Measurements from ENCODE around the gene SPSB3. TPM values are rescaled to one million over a fixed set of nuclear protein-coding genes. Genes with fewer than 3 reads are reported as not detected.

Gene SPSB3
- total RNA-seq, 1 donor from 2014 or later: 50.0 TPM

GRCh38 chr16:1763521-1764511, 18.6 kb downstream of the SPSB3 start:
- Mint-ChIP-seq H3K4me3 (no peak overlapping the region), H3K9me3 (no peaks in the 10 kb centered on the region), H3K27ac (no peak overlapping the region), H3K27me3 (ENCODE audit: low read depth) (no peaks in the 10 kb centered on the region), H3K4me1 (no peaks in the 10 kb centered on the region), H3K36me3 (peaks cover 10% of the 10 kb centered on the region)
- DNase-seq (ENCODE audit: low spot score in 2 of 2, unreplicated experiment in 2 of 2): peak in 1 of 2 experiments; percentile 65
- TF ChIP-seq, protein P1, sequence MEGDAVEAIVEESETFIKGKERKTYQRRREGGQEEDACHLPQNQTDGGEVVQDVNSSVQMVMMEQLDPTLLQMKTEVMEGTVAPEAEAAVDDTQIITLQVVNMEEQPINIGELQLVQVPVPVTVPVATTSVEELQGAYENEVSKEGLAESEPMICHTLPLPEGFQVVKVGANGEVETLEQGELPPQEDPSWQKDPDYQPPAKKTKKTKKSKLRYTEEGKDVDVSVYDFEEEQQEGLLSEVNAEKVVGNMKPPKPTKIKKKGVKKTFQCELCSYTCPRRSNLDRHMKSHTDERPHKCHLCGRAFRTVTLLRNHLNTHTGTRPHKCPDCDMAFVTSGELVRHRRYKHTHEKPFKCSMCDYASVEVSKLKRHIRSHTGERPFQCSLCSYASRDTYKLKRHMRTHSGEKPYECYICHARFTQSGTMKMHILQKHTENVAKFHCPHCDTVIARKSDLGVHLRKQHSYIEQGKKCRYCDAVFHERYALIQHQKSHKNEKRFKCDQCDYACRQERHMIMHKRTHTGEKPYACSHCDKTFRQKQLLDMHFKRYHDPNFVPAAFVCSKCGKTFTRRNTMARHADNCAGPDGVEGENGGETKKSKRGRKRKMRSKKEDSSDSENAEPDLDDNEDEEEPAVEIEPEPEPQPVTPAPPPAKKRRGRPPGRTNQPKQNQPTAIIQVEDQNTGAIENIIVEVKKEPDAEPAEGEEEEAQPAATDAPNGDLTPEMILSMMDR (IDR thresholded peaks at IDR 0.05; ENCODE audit: unreplicated experiment): peak; percentile 59

DNA sequence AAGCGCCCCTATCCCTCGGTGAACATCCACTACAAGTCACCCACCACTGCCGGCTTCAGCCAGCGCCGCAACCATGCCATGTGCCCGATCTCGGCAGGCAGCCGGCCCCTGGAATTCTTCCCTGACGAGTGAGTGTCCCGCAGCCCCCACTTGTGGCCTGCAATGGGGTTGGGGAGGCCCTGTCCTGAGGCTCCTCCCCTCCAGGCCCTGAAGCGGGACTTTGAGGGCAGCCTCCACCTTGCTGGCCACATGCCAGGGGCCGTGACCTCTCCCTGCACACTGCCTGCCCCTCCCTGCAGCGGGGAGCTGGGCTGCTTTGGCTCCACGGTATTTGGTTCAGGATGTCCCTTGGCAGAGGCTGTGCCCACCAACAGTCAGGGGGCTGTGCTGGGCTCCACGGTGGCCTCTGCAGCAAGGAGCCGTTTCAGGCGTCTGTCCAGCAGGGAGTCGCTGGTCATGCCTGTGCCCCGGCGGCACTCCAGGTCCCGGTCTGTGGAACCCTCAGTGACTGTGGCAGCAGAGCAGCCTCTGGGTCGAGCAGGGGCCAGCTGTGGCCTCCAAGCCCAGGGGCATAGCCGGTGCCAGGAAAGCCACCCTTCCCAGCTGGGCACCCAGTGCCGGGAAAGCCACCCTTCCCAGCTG, 19.4 kb downstream of the SPSB3 start:
- H3K27ac Mint-ChIP-seq: no peak overlapping the region
- TF ChIP-seq, protein P1 (IDR thresholded peaks at IDR 0.05; ENCODE audit: unreplicated experiment): no peak
- no peaks in the 10 kb centered on the region for H3K9me3 Mint-ChIP-seq
- peaks cover 9% of the 10 kb centered on the region for H3K36me3 Mint-ChIP-seq
- no peaks in the 10 kb centered on the region for H3K4me1 Mint-ChIP-seq
- DNase-seq (ENCODE audit: low spot score in 2 of 2, unreplicated experiment in 2 of 2): no peak
- H3K4me3 Mint-ChIP-seq: no peak overlapping the region
- H3K27me3 Mint-ChIP-seq (ENCODE audit: low read depth): no peaks in the 10 kb centered on the region

DNA sequence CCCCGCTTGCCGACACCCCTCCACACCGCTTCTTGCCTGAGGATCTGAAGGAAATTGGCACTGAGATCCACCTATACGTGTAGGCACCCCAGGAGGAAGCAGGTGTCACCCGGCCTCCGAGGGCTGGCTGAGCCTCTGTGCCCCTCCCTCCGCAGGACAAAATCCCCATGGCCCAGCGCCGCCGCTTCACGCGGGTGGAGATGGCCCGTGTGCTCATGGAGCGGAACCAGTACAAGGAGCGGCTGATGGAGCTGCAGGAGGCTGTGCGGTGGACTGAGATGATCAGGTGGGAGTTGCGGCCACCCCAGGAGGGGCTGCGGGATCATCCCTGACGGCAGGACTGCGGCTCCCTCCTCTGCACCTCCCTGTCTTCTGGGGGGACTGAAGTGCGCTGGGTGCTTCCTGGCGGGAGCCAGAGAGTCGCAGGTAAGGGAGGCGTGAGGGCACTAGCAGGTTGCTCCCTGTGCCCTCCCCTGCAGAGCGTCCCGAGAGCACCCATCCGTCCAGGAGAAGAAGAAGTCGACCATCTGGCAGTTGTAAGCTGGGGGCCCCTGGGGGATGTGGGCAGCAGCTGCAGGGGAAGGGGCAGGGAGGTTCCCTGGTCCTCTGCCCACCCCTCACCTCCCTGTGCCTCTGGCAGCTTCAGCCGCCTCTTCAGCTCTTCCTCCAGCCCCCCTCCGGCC, 20.0 kb downstream of the SPSB3 start:
- no peak for DNase-seq (ENCODE audit: low spot score in 2 of 2, unreplicated experiment in 2 of 2)
- Mint-ChIP-seq H3K4me1 (no peaks in the 10 kb centered on the region), H3K4me3 (no peak overlapping the region), H3K9me3 (no peaks in the 10 kb centered on the region), H3K27me3 (ENCODE audit: low read depth) (no peaks in the 10 kb centered on the region), H3K36me3 (peaks cover 8% of the 10 kb centered on the region), H3K27ac (no peak overlapping the region)
- TF ChIP-seq, protein P1 (IDR thresholded peaks at IDR 0.05; ENCODE audit: unreplicated experiment): no peak

- Mint-ChIP-seq H3K4me3 (no peak overlapping the region), H3K9me3 (no peaks in the 10 kb centered on the region), H3K27me3 (ENCODE audit: low read depth) (no peaks in the 10 kb centered on the region), H3K4me1 (no peaks in the 10 kb centered on the region), H3K36me3 (peaks cover 5% of the 10 kb centered on the region), H3K27ac (no peak overlapping the region)
- DNase-seq (ENCODE audit: low spot score in 2 of 2, unreplicated experiment in 2 of 2): no peak
- TF ChIP-seq, protein P1 (IDR thresholded peaks at IDR 0.05; ENCODE audit: unreplicated experiment): no peak
Measured at GRCh38 chr16:1761751-1762150, 20.6 kb downstream of the SPSB3 start.

DNA sequence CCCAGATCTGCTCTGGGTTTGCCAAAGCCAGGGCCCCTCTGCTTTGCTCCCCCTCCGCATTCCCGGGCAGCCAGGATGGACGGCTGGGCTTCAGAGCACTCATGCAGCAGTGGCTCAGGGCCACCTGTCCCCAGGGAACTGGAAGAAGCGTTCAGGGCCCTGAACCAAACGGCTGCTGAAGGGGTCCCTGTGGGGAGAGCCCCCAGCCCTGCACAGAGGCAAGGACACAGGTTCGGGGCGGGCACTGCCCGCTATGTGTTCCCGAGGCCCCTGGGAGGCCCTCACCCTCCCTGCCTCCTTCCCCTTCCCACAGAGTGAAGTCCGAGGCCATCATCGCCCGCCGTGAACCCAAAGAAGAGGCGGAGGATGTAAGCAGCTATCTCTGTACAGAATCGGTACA, 21.5 kb downstream of the SPSB3 start:
- Mint-ChIP-seq H3K36me3 (peaks cover 5% of the 10 kb centered on the region), H3K4me3 (no peak overlapping the region), H3K27ac (no peak overlapping the region), H3K4me1 (no peaks in the 10 kb centered on the region), H3K9me3 (no peaks in the 10 kb centered on the region), H3K27me3 (ENCODE audit: low read depth) (no peaks in the 10 kb centered on the region)
- no peak for DNase-seq (ENCODE audit: low spot score in 2 of 2, unreplicated experiment in 2 of 2)
- TF ChIP-seq, protein P1 (IDR thresholded peaks at IDR 0.05; ENCODE audit: unreplicated experiment): no peak
